HepG2 (cell line): ENCODE measurements around the gene SDC1. TPM values are rescaled to one million over a fixed set of nuclear protein-coding genes. Genes with fewer than 3 reads are reported as not detected.
A peak's percentile ranks its signal among the peaks of the same experiment; 100 is the strongest.

Experiments
- ATAC-seq: fragments of 200-7000 bp; cut with Tn5 transposase; 3 replicates; pipeline ENCODE4 v1.9.1; 2020; ENCODE audit warnings: mild to moderate bottlenecking, moderate library complexity
- BruUV-seq: library from RNA; stranded (reverse); fragments of 400-500 nt; replicated peaks from 2 replicates; lab custom pipeline; 2021; lab: Mats Ljungman, UMichigan
- CTCF ChIA-PET: fragments of 300-600 bp; formaldehyde crosslinking; extraction: SDS; loops from one replicate; lab custom pipeline; 2021; ENCODE audit warnings: low total read pairs, inconsistent platforms, low intra/inter-chr PET ratio; lab: Yijun Ruan, JAX
- POLR2A ChIA-PET: fragments of 350-600 bp; sonication (Branson Sonifier 250); formaldehyde crosslinking; loops from one replicate; lab custom pipeline; 2020; ENCODE audit warnings: antibody characterized with exemption, inconsistent platforms; lab: Yijun Ruan, JAX
- DNase-seq: peaks from one replicate; pipeline ENCODE4 v3.0.0-alpha.2; 2015; ENCODE audit warnings: low spot score
- FAIRE-seq: peaks from 3 replicates; lab custom pipeline; 2011; peaks lifted over from hg19 to GRCh38; lab: Jason Lieb, UNC
- H2AFZ ChIP-seq: one replicate; pipeline ENCODE4 v1.6.1; 2011; ENCODE audit warnings: low read length, inconsistent platforms
- H3K27ac ChIP-seq: fragments of 300-600 bp; 3 replicates; pipeline ENCODE4 v1.8.0; 2011; ENCODE audit warnings: mixed run types, mild to moderate bottlenecking, mixed read lengths, low read length, inconsistent platforms; ENCODE audit not compliant: insufficient read depth; ENCODE audit errors: extremely low read length
- H3K27me3 ChIP-seq, 2 experiments: fragments of 200-600 bp in 1 of 2; 2 replicates in 1 of 2; 3 replicates in 1 of 2; pipeline versions ENCODE4 v1.6.0 to v1.8.0; 2011; ENCODE audit warnings: low read length in 2 of 2, mild to moderate bottlenecking in 2 of 2, moderate library complexity in 2 of 2, inconsistent platforms in 1 of 2; ENCODE audit not compliant: insufficient read depth in 2 of 2, control insufficient read depth in 1 of 2
- H3K36me3 ChIP-seq, 2 experiments: fragments of 200-600 bp in 1 of 2; replicated peaks in 1 of 2; 2 replicates in 1 of 2; 3 replicates in 1 of 2; pipeline versions ENCODE4 v1.5.1 to v1.8.0; 2011; ENCODE audit warnings: low read length in 2 of 2, inconsistent platforms in 1 of 2; ENCODE audit not compliant: insufficient read depth in 2 of 2, control insufficient read depth in 1 of 2
- H3K4me1 ChIP-seq: 2 replicates; pipeline ENCODE4 v1.5.1; 2012; ENCODE audit warnings: low read length, inconsistent platforms; ENCODE audit not compliant: insufficient read depth
- H3K4me2 ChIP-seq: 2 replicates; pipeline ENCODE4 v1.6.0; 2011; ENCODE audit warnings: low read depth, low read length, inconsistent platforms
- H3K4me3 ChIP-seq, 3 experiments: fragments of 200-600 bp in 1 of 3; sonication (generic), shearing (Covaris generic) in 1 of 3; replicated peaks in 1 of 3; 2 replicates each; pipeline ENCODE4 v1.5.1; 2011 to 2016; ENCODE audit warnings: low read length in 3 of 3, inconsistent platforms in 2 of 3, low read depth in 2 of 3, mild to moderate bottlenecking in 2 of 3, control low read depth in 1 of 3, mixed read lengths in 1 of 3; ENCODE audit not compliant: insufficient read depth in 1 of 3
- H3K79me2 ChIP-seq: one replicate; pipeline ENCODE4 v1.6.1; 2011; ENCODE audit warnings: low read length, inconsistent platforms; ENCODE audit not compliant: insufficient read depth
- H3K9ac ChIP-seq: 2 replicates; pipeline ENCODE4 v1.6.0; 2011; ENCODE audit warnings: mild to moderate bottlenecking, low read depth, low read length, inconsistent platforms; ENCODE audit not compliant: insufficient read depth
- H3K9me3 ChIP-seq: 2 replicates; pipeline ENCODE4 v1.5.1; 2012; ENCODE audit warnings: mild to moderate bottlenecking, low read length
- H4K20me1 ChIP-seq: 2 replicates; pipeline ENCODE4 v1.6.0; 2011; ENCODE audit warnings: inconsistent platforms, mild to moderate bottlenecking, low read length, moderate library complexity; ENCODE audit not compliant: insufficient read depth
- HOXA9 ChIP-seq: sonication (generic); formaldehyde crosslinking; IDR thresholded peaks from 2 replicates; pipeline ENCODE4 v1.8.1; 2022; ENCODE audit warnings: missing genetic modification reagents, mild to moderate bottlenecking, moderate library complexity, borderline replicate concordance
- MTF1 ChIP-seq: sonication (generic); formaldehyde crosslinking; IDR thresholded peaks from 2 replicates; pipeline ENCODE4 v1.5.0; 2020; ENCODE audit warnings: missing genetic modification reagents
- WGBS: methylation state at CpG from one replicate; pipeline ENCODE4 v1.1.6; 2017; ENCODE audit warnings: low lambda C conversion rate; 5-methylcytosine and 5-hydroxymethylcytosine counted together
- in situ Hi-C: cut with HindIII; loops from 2 replicates; pipeline ENCODE4 v1.10.0; 2017; ENCODE audit warnings: low pct_unique_long_range_greater_than_20kb; ENCODE audit not compliant: extremely low pct_ligation_motif_present
- intact Hi-C: fragments of 100-400 bp; cut with micrococcal nuclease; formaldehyde crosslinking; loops from one replicate; pipeline ENCODE4 v1.10.0; 2022; ENCODE audit not compliant: unreplicated experiment
- polyA plus RNA-seq, 8 experiments: library from polyadenylated mRNA; depleted of rRNA in 3 of 8; stranded (reverse) in 7 of 8; unstranded in 1 of 8; fragments of >200 nt; fragmentation: Illumina TruSeq in 4 of 8; extraction: Trizol in 4 of 8; gene quantifications; 2 replicates each; pipeline versions ENCODE4 v1.2.1 to v1.2.3, GENCODE V29; 2011 to 2016; ENCODE audit warnings: low read depth in 4 of 8, missing spikeins in 1 of 8, mixed read lengths in 1 of 8; ENCODE audit not compliant: insufficient read depth in 1 of 8
- total RNA-seq, 5 experiments: library from RNA; depleted of rRNA; stranded (reverse); fragments of >200 nt; fragmentation: Illumina TruSeq; extraction: Trizol; gene quantifications; 2 replicates each; pipeline ENCODE4 v1.2.3, GENCODE V29; 2016; ENCODE audit warnings: low read depth in 1 of 5
- TF ChIP-seq, protein P1 (sequence below): sonication (generic); formaldehyde crosslinking; IDR thresholded peaks from 2 replicates; pipeline ENCODE4 v1.5.1; 2020; ENCODE audit warnings: missing genetic modification reagents, mild to moderate bottlenecking, borderline replicate concordance

Gene SDC1
- total and polyA plus RNA-seq, 2 of the 13 experiments (the other 11 are each of a cell fraction or from before 2014, with no cell fraction given), result 108 to 119 TPM

DNA sequence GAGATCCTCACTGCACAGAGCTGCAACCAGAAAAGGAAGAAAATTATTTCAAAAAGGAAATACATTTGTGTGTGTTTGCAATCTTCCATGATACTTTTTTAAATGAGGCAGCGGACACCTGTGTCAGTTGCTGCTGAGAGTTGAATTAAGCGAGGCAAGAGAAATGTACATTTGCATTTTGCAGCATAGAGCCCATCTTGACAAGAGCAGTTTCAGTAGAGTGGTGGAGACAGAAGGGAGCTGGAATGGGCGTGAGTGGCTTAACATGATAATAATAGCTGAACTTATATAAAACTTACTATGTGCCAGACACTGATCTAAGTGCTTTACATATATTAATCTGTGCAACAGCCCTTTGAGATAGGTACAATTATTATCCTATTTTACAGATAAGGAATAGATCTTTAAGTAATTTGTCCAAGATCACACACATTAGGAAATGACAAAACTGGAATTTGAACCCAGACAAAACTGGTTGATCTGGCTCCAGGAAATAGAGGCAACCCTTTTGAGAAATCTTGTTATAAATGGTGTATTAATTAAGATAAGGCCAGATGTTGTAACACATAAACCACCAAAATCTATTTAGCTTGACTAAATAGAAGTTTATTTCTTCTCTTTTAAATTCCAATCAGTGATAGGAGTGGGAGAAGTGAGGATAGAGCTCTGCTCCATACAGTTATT is 68.7 kb downstream of the SDC1 start (continued):
- TF ChIP-seq, protein P1, sequence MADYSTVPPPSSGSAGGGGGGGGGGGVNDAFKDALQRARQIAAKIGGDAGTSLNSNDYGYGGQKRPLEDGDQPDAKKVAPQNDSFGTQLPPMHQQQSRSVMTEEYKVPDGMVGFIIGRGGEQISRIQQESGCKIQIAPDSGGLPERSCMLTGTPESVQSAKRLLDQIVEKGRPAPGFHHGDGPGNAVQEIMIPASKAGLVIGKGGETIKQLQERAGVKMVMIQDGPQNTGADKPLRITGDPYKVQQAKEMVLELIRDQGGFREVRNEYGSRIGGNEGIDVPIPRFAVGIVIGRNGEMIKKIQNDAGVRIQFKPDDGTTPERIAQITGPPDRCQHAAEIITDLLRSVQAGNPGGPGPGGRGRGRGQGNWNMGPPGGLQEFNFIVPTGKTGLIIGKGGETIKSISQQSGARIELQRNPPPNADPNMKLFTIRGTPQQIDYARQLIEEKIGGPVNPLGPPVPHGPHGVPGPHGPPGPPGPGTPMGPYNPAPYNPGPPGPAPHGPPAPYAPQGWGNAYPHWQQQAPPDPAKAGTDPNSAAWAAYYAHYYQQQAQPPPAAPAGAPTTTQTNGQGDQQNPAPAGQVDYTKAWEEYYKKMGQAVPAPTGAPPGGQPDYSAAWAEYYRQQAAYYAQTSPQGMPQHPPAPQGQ (CRISPR knock-in tag), result no peak

DNA sequence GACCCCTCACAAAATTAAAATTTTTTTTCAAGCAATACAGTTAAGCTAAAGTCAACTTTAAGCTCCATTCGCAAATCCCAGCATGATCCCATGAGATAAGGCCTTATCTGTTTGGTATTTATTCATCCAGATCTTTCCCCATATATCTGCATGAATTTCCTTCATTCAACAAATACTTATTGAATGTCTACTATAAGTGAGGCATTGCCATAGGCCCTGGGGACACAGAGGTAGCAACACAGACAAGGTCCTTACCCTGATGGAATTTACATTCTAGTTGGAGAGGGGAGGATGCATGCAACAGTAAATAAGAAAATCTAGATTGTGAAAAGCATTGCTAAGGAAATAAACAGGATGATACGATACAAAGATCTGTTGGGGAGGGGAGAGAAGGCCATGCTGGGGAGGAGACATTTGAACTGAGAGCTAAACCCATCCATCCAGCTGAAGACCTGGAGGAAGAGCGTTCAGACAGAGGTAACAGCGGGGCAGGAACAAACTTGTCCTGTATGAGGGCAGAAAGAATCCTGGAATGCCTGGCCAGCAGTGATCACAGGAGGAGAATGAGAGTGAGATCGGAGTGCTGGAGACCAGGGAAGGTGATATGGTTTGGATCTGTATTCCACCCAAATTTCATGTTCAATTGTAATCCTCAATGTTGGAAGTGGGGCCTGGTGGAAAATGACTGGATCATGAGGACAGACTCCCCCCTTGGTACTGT is 71.6 kb downstream of the SDC1 start:
- Histone ChIP-seq H3K9me3 (no peaks in the 10 kb centered on the region), H3K4me3 (no peak overlapping the region), H3K27me3 (peaks cover 0 to 8% of the 10 kb centered on the region in 2 experiments; a peak in 2 of 5 replicates), H3K27ac (no peak overlapping the region), H3K9ac (no peak overlapping the region), H3K36me3 (no peaks in the 10 kb centered on the region), H3K79me2 (no peaks in the 10 kb centered on the region), H3K4me1 (peaks cover 32% of the 10 kb centered on the region), H3K4me2 (no peak overlapping the region)
- in situ Hi-C loops, result no loop called here
- no TSS peak for BruUV-seq
- WGBS, result 30% methylated on average over 5 of the region's 5 CpGs
- CTCF ChIA-PET, result no interaction called here
- DNase-seq, result no peak
- ATAC-seq, result no peak
- no peak for FAIRE-seq
- TF ChIP-seq HOXA9 (CRISPR knock-in tag) (0 out of 2 replicates have a peak, but pooled peaks have one; percentile 33), MTF1 (no peak)
- TF ChIP-seq, all 625 proteins: peak for 1
- POLR2A ChIA-PET, result no interaction called here
- intact Hi-C loops, result no loop called here
- no peak overlapping the region for H2AFZ ChIP-seq
- H4K20me1 ChIP-seq, result no peaks in the 10 kb centered on the region
